Islet precursor cell (in vitro differentiated cells): Measurements from ENCODE around the gene NEMP2.

Source experiments
- DNase-seq: peaks from one replicate; pipeline ENCODE4 v3.0.0-alpha.2; 2018

The NEMP2 gene, protein sequence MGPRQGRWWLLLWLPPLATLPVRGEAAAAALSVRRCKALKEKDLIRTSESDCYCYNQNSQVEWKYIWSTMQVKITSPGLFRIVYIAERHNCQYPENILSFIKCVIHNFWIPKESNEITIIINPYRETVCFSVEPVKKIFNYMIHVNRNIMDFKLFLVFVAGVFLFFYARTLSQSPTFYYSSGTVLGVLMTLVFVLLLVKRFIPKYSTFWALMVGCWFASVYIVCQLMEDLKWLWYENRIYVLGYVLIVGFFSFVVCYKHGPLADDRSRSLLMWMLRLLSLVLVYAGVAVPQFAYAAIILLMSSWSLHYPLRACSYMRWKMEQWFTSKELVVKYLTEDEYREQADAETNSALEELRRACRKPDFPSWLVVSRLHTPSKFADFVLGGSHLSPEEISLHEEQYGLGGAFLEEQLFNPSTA

DNA sequence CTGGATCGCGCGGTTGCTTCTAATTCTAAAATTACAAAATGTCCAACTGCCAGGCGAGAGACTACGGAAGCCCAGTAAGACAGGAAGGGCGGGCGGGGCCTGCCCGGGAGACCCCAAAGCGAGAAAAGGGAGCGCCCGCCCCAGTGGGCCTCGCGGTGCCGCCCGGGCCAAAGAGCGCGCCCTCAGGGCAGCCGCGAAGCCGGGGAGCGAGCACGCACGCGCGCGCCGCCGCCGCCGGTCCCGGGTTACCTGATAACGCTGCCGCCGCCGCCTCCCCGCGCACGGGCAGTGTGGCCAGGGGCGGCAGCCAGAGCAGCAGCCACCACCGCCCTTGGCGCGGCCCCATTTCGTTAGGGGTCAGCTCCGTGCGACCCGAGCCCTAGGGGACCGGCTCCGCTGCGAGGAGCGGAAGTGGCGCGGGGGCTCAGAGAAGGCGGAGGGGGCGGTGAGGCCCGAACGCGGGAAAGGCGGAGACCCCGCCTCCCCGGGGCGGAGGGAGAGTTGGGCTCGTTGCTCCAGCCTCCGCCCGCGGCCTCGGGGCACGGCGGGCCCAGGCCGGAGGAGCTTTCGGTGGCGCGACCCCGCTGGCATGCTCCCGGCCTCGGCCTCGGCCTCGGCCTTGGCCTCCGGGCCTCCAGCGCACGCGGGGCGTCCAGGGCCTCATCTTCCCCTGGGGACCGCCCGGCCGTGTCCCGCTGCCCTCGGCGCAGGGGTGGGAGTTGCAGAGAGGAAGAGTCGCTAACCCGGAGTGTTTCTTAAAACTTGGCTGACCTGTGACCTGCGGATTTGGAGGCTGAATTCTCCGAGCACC is at the start of gene NEMP2:
Gene NEMP2, minus strand, starts transcription at position 413 of the 811 bp plus-strand sequence. Its CDS starts 67 bp downstream, at position 346.
- DNase-seq, result peak; percentile 92

DNA sequence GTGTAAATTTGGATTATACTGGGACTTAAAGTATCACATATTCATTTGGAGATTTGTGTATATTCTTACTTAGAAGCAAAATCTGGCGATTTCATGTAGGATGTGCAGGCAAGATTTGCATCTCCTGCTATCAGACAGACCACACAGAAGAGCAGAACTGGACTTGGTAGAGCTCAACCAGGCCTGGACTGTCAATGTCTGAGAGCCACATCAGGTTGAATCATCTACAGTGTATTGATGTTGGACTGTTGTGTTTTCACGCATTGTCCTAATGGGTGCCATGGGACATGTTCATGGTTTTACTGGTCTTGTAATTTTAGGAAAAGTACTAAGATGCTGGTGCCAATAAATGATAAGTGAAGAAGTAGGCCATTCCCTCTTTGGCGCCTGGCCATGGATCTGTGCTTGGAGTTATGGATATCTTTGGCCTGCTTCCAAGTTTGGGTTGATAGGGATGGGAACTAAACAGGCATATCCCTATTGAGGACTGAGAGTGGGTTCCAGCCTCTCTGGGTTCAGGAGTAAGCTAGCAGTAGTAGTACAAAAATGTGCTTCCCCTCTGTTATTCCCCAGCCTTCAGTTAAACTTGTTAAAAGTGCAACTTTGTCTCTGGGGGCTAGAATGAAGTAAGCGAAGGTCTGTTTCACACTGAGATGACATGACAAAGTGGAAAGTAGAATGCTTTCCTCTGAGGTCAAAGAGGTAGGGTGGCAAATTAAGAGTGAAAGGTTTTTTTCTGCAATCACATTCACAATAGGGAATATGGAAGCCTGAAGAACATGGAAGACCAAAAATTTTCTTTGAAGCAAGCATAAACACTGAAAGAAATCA is 49.2 kb upstream of the NEMP2 start:
- no peak for DNase-seq

DNA sequence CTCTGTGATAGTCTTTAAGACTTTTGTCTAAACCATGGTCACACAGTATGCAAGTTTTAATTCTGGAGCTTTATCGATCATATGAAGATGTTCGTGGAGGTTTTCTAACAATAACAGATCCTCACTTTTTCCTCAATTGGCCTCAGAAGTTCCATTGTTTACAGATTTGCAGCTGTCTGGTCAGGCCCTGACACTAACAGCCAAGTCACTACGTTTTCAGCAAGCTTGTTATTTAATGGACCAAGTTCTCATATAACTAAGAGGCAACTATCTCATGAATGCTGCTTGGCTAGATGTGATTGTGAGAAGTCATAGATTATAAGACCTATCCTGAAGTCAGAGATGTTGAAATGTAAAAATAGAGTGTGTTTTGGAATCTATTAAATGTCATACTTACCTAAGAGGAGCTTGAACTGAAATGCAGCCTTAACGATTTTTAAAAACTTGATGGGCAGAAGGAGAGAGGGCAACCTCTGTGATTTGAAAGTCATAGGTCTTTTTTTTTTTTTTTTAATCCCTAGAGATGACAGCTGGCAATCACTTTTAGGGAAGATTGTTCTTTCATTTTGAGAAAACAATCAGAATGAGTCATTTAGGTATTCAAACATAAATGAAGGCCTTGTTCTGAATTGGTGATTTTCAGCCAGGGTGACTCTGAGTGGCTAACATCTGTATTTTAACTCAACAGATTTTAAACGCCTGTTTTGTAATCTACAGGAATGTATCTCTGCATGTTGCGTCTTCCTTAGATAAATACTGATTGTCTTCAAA is 48.4 kb upstream of the NEMP2 start:
- no peak for DNase-seq

DNA sequence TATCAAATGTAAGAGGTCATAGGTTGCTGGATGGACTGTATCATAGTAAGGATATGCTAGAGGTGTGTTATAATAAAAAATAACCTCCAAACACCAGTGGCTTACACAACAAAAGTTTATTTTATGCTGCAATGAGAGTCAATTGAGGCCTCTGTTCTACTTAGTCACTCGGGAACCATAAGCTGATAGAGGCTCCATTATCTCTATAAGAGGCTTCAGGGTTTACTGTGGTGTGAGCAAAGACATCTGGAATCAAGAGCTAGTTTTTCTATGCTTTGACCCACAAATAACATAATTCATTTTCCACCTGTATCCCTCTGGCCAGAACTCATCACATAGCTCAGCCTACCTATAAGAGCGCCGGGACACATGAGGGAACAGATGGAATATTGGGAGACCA is 47.5 kb upstream of the NEMP2 start:
- no peak for DNase-seq

DNA sequence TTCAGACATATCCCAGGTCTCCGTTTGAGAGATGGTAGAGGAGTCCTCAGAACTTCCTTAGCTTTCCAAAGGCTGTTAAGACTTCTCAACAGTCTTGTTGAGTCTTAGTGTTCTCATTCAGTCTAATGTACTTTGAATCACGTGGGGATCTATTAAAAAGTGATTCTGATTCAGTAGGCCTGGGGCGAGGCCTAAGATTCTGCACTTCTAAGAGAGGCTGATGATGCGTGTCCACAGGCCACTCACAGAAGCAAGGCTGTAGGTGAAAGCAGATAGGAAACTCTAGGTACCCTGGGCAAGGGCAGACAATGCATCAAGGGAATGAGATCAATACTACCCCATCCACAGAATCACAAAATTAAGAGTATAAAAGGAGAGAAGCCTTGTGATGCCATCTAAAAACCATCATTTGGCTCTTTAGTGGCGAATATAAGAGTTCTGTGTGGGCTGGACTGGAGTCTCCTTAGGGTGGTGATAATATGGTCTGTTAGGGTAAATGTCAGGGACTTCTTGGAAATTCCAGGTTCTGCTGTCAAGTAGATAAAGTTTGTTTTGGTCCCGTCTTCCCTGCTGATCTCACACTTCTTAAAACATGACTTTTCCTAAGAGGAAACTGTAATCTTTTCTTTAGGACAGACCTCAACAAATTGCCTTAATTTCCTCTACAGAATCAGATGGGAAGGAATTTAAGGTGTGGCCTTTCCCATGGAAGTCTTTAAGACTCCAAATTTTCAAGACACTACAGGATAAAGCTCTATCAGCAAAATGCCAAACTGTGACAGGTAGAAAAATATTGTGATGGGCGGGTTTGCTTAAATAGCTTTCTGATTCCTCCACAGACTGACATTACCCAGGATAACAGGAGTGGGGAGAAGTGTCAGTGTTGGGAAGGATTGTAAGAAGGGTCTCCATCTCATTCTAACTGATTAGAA is 45.7 kb upstream of the NEMP2 start:
- no peak for DNase-seq

DNA sequence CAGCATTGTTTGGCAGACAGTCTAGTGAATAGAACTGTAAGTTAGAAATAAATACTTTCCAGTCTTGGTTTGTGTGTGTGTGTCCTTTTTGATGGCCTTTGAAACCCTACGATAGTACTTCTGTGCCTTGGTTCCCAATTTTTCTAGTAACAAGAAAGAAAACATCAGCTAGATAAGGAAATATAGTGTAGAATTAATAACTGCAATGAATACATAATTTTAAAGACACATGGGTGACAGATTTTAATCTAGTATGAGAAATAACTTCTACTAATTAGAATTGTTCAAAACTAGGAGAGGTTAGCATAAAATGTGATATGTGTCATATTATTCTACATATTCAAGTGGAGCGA is 44.5 kb upstream of the NEMP2 start:
- no peak for DNase-seq

DNA sequence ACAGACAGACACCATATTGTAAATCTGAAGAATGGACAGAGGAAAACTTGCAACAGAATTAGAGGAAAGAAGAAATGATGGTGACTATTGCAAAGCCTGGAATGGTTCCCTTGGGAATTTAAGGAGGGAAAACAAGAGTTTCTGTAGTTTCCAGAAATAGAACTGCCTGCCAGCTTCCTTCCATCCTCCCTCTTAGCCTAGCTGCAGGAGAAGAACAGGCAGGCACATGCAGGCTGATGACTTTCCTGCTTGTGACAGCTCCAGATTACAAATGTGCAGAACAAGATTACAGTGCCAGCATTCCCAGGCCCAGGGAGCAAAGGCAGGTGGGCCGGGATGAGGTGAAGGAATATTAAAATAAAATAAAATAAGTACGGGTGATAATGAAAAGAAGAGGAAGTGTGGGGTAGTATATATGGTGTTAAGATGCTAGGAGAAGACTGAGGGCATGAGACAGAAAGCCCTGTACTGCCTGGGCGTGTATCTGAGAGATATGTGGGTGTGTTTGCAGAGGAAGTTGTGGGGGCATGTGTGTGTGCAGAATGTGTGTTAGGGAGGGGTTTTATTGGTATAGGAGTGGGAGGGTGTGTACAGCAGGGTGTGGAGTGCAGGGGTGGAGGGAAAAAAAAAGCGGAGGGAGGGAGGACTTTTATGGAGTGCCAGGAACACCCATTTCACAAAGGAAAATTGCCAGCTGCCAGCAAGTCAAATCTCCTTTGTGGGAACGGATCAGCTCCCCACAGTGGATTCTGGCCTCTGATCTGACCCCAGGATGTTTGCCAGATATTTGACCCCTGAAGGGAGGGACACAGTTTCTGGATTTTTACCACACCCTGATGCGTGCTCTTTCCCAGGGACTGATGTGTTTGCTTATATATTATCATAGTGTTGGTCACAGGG is 43.9 kb upstream of the NEMP2 start:
- DNase-seq, result no peak

DNA sequence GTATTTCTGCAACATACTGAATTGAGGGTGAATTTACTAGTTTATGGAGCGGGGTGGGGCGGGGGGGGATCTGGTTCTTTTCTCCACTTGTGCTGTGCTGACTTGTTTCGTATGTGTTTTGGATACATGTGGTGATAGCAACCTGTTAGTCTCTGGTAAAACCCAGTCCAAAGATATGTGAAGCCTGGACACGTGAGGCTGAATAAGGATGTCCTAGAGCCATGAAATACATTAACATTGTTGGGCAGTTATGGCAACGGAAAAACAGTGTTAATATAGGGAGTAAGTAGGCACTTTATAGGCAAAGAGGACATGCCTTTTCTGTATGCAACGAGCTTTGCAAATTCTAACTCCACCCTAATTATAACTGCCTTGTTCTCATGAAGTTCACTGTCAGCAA is 42.1 kb upstream of the NEMP2 start:
- no peak for DNase-seq

DNA sequence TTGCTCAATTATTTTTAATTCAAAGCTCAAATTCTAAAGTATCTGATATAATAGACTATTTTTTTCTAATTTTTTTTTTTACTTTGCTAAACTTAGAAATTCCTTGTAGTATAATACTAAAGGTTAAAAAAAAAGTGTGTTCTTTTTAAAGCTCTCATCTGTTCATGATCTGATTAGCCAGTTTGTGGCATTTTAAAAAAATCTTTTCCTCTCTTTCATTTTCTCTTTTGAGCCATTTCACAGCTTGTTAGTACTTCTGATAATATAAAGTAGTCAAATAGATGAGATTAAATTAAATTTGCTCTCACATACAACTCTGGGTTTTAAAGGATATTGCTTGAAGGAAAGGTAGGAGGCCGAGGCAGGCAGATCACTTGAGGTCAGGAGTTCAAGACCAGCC is 40.7 kb upstream of the NEMP2 start:
- no peak for DNase-seq

DNA sequence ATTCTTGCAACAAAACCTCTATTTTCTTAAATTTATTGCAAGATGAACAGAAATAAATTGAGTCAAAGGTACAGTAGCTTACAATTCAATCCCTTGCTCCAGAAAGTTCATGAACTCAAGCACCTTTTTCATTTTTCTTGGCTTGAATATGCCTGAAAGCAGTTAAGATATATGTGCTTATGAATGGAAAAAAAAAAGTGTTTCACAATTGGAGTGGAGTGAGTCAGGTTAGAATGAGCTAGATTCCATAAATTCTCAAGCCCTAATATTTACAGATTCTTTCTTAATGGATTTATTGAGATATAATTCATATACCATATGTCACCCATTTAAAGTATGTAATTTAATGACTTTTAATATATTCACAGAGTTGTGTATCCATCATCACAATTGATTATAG is 39.6 kb upstream of the NEMP2 start:
- DNase-seq, result no peak

DNA sequence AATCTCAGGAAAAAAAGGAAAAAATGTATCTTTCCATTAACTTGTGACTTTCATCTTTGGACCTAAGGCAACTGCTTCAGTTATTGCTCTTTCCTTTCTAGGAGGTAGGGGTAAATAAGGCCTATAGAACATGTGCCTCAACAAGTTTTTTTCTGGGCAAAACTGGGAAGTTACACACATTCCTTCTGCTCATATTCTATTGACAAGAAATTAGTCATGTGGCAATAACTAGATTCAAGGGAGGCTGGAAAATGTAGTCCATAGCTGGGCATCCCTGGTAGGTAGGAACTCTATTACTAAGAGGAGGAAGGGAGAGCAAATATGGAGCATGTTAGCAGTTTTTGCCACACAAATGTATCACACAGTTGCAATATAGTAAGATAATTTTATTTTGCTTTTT is 37.7 kb upstream of the NEMP2 start:
- no peak for DNase-seq

DNA sequence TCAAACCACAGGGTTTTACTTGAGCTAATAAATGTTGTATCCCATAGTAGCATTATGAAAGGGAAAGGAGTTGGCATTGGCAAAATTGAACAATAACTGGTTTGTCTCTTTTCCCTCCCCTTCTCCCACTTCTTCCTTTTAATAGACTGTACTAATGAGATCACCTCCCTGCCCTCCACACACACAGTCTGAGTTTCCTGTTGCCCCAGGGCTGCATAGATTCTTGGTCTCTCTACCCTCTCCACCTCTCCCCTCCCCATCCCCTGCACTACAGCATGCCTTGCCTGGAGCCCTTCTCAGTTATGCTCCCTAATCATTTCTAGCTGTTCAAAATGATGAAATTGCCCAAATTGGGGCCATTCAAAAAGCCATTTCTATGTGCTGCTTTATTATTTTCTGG is 37.2 kb upstream of the NEMP2 start:
- peak; percentile 82 for DNase-seq

DNA sequence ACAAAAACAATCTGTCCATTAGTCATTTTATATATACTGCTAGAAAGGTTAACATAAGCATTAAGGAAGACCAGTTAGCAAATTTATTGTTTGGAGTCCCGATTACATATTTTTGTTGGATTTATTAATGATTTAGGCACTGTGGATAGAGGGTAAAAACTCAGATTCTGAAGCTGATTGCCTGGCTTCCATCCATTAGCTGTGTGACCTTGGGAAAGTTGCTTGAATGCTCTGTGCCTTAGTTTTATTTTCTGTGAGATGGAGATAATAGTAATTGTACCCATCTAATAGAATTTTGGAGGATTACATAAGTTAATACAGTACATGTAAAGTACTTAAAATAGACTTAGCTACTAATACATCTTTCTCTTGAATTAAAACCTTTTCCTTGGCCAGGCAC is 36.3 kb upstream of the NEMP2 start:
- DNase-seq, result no peak

DNA sequence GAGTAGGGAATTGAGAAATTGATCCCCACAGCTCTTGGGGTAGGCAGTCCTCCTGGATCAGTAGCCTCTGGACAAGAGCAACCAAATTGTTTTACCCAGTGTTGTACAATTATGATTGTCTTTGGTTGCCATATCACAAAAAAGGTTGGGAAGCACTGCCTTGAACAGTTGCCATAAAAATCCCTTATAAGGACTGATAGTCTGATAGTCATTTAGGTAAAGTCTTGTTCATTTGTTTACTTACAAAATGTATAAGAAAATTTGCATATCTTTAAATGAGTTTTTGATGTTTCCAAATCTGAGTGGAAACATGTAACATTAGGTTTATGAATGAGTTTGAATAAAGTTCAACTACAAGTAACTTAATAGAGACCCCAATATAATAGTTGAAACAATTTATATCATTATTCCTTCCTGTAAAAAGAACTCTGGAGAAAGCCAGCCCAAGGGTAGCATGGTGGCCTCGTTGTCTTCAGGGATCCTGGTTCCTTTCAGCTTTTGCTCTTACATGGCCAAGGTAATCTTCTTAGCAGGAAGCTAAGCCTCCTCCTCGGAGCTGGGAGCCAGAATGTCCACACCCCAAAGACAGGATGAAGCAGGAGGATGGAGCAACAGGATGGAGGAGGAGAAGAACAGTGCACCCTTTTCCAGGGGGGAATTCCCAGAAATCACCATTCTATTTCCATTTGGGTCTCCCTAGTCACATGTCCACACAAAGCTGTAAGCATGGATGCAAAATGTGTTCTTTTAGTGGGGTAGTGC is 35.7 kb upstream of the NEMP2 start:
- DNase-seq, result no peak

DNA sequence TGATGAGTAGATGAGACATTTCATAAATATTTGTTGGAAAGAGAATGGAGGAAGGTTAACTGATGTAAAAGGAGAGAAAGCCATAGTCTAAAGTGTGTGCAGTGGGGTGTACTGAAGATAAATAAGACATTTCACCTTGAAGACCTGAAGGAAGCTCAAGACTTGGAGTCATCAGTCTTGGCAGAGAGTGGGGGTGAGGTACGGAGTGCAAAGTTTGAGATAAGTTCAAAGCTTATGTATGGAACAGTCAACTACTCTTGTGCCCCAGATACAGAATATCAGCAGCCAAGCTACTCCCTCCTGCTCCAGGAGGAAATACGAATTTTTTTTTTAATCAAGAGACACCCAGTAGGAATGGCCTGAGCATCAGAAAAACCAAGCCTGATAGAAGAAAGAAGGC is 30.3 kb upstream of the NEMP2 start:
- no peak for DNase-seq

DNA sequence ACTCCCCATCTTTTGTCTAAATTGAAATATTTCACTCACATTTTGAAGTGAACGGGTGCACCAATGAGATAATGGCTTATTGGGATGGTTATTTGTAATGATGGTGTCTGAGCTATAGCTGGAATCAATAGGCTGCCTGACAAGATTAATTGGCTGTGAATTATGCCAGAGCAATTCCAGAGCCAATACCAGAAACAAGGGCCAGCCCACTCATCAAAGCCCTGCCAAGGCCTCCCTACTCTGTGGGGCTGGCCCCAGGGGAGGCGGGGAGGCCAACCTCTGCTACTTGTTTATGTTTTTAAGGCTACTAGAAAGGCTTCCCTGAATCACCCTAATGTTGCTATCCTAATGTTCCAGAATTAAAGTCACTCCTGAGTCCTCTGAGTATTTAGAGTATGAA is 29.1 kb upstream of the NEMP2 start:
- no peak for DNase-seq

DNA sequence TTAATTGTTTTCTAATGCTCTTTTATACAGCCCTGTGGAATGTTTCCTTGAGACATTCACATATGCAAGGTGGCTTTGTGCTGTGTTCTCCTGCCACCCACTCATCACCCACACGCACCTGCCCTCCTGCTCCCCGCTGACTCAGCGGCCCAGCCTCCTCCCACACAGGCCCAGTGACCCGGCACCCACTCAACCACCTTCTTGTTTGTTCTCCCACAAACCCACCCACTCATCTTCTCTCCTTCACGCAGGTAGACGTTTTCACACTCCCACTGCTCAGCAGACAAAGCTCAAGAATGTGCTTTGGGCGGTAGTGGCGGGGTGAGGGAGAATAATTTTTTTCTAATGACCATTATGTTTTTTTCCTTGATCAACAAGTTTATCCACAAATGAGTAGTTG is 28.6 kb upstream of the NEMP2 start:
- DNase-seq, result no peak

DNA sequence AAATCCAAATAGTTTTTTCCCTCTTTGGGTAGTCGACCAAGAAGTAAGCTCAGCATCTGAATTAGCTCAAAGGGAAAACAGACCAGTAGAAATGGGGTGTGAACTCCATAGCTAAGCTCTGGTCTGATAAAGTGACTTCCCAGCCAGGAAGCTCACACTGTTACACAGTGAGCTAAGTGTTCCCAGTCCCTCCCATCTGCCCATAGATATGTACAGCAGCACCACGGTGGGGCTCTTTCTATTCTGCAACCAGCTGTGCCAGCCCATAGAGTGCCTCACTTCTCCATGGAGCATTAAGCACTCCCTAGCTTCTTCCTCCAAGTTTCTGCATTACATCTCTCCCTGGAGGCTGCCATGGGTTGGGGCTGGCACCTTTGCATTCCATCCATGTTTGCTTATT is 27.6 kb upstream of the NEMP2 start:
- no peak for DNase-seq

DNA sequence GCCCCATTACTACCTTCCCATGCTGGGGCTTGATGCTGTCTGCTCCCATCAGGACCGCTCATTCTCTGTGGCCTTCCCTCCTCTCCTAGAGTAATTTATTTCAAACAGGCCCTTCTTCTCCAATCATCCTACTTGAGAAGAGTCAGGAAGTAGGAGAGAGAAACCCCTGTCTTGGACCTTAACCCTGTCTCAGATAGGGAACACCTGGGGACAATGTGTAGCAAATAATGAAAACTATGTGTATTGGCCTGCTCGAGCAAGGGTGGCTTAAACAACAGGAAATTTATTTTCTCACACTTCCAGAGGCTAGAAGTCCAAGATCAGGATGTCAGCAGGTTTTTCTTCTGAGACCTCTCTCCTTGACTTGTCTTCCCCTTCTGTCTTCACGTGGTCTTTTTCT is 26.6 kb upstream of the NEMP2 start:
- DNase-seq, result no peak
